Measurements from ENCODE around the gene ABI3BP.
"Not testable (repeated sequence)": the region's sequence is repeated elsewhere in the genome, so short reads cannot be mapped to it uniquely, and the experiment has no call there.

The ABI3BP gene

GRCh38 chr3:100981164-100981911, 11.9 kb downstream of the ABI3BP start:
- no peak for DNase-seq (ENCODE audit: low spot score)

GRCh38 chr3:100978011-100978659, 15.1 kb downstream of the ABI3BP start:
- no peak for DNase-seq (ENCODE audit: low spot score)

DNA sequence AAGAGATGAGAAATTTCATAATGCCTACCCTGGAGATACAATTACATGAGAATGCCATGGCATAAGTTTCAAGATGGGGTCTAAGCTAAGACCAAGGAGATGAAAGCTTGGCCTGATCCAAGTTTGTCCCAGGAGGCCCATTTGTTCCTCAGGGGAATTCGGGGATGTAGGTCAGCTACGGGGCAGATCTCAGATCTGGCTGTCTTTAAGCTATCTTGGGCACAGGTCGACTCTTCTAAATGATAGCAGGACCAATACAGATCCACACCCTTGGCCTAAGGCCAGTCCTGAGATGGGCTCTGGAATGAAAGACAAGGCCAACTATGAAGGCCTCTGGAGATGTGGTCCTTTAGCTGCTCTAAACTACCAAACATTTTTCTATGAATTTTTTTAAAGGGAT, 16.6 kb downstream of the ABI3BP start:
- DNase-seq (ENCODE audit: low spot score): no peak

DNA sequence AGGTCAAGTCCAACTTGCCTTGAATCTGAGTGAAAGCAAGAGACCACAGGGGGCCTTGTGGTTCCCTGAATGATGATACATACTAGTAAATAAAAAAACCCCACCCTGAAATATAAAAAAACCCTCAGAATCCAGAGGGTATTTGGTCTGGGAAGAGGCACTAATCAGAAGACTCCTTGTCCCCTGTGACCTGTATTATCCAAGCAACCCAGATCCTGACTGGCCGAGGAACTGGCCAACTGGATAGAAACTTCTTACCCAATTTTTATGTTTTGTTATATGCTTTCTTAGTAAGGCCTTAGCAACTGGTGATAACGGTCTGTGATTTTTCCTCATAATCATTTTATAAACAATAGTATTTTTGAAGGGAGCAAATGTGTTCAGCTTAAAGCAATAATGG, 17.5 kb downstream of the ABI3BP start:
- DNase-seq (ENCODE audit: low spot score): no peak

GRCh38 chr3:100973594-100973993, 19.6 kb downstream of the ABI3BP start:
- no peak for DNase-seq (ENCODE audit: low spot score)

DNA sequence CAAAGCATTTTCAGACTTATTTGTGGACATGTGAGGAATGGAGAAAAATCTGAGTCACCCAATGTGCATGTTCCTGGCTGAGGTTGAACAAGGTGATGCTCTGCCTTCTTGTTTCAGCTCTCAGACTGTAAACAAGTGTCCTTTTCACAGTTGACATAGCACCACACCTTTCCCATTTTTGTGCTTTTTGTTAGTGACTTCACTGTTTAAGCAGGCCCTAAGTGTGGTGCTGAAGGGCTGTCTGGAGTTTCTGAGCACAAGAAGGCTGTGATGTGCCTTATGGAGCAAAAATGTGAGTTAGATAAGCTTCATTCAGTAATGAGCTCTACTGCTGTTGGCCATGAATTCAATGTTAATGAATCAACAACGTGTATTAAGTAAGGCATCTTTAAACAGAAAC, 20.4 kb downstream of the ABI3BP start:
- DNase-seq (ENCODE audit: low spot score): peak; percentile 10

- no peak for DNase-seq (ENCODE audit: low spot score)
Observed at GRCh38 chr3:100972301-100972844, 20.8 kb downstream of the ABI3BP start.

DNA sequence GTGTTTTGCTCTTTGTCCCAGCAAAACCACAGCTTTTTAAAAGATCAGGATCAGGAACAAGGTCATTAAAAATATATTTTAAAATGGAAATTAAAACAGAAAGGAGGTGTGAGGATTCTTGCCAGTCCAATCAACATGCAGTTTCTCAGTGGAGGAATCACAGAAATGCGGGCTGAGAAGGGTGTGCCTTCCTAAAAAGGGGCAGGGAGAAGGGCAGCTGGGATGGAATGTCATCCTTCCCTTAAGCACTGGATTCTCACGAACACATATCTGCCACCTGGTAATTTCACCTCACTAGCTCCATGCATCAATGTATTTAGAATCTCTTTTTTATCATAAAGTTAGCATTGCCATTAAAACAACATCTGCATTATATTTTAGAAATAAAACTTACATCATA, 21.4 kb downstream of the ABI3BP start:
- DNase-seq (ENCODE audit: low spot score): no peak

DNA sequence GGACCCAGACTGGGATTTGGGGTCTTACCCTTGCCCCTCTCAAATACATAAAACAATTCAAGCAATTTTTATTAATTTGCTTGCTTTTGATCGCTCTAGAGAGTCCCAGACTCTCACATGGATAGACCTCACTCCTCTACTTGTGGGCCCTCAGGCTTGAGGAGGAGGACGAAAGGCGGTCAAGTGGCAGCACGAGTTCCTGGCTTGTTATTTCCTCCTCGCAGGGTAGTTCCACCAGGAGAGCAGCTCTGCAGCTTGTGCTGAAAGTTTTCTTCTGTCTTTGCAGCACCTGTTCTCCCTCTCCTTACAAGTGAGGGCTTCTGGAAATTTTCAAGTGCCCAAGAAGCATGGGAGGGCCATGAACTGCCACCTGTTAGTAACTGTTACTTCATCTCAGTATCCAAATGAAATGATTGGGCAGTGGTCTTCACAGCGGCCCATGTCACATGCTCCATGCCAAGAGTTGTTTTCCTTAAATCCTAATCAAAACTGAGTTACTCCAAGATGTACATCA, 22.7 kb downstream of the ABI3BP start:
- no peak for DNase-seq (ENCODE audit: low spot score)

GRCh38 chr3:100968932-100969906, 24.0 kb downstream of the ABI3BP start:
- DNase-seq (ENCODE audit: low spot score): no peak

DNA sequence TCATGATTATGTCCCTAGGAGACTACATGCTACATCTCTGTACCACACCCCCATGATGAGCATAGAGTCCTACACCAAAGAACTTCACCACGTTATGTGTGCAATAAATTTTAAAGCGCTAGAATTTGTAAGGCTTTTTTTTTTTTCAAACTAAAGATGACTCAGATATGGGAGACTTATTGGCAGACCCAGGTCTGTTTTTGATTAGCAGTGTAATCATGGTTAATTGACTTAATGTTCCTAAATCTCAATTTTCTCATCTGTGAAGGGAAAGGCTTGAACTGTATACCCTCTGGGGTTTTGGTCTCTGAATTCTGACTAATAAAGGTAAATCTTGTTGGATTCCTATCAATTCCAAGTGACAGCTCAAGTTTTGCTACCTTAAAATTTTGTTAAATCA, 26.4 kb downstream of the ABI3BP start:
- DNase-seq (ENCODE audit: low spot score): no peak

- no peak for DNase-seq (ENCODE audit: low spot score)
Observed at GRCh38 chr3:100966049-100966491, 27.2 kb downstream of the ABI3BP start.

DNA sequence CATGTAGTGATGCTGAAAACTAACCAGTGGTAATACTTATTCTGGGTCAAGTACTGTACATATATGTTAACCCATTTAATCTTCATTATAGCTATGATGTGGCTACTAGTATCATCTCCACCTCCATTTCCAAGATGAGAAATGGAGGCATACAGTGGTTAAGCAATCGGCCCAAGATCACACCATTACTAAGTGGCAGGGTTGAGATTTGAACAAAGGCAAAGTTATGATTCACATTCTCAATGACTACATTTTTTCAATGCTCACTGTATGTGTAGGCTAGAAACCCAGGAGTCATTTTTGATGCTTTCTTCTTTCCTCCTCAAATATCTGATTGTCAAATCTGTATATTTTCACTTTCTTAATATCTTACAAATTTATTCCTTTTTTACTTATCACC, 30.2 kb downstream of the ABI3BP start:
- DNase-seq (ENCODE audit: low spot score): no peak

DNA sequence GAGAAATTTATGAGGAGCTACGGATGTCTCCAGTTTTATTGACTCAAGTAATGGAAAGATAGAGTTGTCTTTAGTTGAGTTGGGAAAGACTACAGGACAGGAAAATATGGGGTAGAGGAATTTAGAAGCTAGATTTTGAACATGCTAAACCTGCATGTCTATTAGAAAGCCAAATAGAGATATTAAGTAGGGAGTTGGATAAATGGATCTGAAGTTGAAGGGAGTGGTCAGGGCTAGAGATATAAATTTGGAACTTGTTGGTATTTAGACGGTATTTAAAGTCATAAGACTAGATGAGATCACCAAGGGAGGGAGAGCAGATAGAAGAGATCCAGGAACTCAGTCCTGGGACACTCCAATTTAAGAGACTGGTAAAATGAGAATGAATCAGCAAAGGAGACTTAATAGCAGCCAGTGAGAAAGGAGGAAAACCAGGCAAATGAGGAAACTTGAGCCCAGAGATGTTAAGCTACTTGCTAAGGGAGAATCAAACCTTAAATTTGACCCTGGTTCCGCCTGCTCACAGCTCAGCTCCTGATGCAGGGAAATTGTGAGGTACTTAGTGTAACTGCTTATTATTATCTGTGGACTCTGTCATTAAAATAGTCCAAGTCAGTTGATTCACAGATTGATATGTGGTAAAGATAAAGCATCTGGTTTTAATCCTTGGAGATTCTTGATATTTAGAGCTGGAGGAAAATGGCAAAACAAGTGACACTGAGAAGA, 35.8 kb downstream of the ABI3BP start:
- DNase-seq (ENCODE audit: low spot score): no peak

GRCh38 chr3:100956276-100956675, 36.9 kb downstream of the ABI3BP start:
- no peak for DNase-seq (ENCODE audit: low spot score)

DNA sequence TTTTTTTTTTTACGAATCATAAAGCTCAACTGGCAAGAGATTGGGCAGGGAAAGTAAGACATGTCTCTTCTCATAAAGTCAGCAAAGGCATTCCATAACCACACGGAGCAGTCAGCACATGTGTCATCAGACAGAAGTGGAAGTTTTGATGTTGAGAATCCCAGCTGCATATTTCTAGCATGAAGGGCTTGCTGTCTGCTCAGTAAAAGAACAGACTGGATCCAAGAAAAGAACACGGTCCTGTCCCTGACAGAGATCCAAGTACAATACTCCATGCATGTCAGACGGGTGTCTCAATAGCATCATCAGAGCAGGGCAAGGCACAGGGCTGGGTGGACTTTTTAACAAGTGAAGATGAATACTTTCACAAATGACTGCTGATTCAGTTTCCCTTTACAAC, 38.2 kb downstream of the ABI3BP start:
- no peak for DNase-seq (ENCODE audit: low spot score)

DNA sequence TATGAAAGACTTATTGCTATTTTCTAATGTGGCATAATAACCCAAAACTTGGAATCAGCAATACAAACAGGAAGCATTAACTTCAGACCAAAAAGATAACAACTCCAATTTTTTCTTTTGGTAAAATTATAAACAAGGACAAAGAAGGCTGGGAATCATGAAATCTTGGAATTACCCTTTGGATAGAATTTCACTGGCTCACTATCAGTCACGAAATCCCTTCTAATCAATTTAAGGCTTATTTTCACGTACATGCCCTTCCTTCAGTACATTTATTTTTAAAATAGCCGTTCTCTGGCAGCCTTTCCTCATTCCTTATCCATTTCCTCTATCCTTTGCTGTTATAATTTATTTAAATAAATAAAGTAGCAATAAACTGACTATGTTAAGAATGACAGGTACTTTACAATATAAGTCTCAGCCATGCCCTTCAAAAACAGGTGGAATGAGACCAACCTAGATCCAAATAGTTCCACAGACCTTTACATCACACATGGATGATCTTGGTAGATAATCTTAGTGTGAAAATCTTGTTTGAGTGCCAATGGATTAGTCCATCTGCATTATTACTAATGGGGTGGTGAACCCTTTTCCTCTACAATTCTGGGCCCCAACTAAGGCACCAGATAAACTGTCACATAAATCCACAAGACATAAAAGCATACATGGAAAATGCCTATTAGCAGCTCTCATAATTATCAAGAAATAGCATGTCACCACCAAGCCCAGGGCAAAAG, 38.9 kb downstream of the ABI3BP start:
- no peak for DNase-seq (ENCODE audit: low spot score)

DNA sequence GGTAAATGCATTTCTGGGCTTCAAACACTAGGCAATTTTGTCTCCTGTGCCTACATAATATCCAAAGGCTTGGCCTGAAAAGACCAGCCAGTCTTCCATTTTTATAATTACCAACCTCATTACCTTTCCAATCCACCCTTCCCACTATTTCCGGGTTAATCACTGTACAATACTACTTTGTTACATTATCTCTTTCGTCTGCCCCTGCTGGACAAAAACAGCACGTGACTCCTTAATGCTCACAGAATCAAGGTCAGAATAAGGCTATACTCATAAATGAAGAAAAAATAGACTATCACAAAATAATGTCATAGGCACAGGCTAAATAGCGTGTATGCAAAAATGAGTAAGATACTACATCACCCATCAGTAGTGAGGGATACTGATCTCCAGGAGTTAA, 40.1 kb downstream of the ABI3BP start:
- DNase-seq (ENCODE audit: low spot score): no peak

DNA sequence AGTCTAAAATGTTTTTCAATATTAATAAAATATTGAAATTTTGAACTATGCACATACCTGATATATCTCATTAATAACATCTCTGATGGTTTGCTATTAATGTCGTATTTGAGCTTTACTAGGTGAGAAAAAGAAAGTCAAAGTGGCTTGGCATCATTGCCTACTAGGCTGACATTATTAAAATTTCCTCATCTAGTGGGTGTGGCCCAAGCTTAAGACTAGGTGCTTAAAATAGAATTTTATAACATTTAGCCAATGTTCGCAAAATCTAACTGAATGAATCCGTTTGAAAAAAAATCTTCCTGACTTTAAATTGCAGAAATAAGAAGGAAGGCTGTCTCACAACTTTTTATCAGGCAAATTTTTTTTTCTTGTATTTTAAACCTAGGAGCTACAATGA, 46.1 kb downstream of the ABI3BP start:
- DNase-seq (ENCODE audit: low spot score): no peak

DNA sequence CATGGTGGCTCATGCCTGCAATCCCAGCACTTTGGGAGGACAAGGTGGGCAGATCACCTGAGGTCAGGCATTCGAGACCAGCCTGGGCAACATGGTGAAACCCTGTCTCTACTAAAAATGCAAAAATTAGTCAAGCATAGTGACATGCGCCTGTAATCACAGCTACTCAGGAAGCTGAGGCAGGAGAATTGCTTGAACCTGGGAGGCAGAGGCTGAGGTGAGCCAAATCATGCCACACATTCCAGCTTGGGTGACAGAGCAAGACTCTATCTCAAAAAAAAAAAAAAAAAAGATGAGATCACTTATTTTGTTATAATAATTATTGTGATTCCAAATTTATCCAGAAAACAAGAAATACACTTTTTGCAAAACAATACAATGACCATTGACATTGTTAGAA, 47.1 kb downstream of the ABI3BP start:
- DNase-seq (ENCODE audit: low spot score): not testable (repeated sequence)

- DNase-seq (ENCODE audit: low spot score): no peak
Observed at GRCh38 chr3:100941451-100941850, 51.8 kb downstream of the ABI3BP start.

All from Ammon's horn (tissue), 1 donor.